ENCODE data around the gene KANTR.

Gene KANTR, protein sequence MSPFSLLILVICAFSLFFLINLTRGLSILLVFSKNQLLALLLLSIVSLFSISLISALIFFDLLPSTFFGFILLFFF

DNA sequence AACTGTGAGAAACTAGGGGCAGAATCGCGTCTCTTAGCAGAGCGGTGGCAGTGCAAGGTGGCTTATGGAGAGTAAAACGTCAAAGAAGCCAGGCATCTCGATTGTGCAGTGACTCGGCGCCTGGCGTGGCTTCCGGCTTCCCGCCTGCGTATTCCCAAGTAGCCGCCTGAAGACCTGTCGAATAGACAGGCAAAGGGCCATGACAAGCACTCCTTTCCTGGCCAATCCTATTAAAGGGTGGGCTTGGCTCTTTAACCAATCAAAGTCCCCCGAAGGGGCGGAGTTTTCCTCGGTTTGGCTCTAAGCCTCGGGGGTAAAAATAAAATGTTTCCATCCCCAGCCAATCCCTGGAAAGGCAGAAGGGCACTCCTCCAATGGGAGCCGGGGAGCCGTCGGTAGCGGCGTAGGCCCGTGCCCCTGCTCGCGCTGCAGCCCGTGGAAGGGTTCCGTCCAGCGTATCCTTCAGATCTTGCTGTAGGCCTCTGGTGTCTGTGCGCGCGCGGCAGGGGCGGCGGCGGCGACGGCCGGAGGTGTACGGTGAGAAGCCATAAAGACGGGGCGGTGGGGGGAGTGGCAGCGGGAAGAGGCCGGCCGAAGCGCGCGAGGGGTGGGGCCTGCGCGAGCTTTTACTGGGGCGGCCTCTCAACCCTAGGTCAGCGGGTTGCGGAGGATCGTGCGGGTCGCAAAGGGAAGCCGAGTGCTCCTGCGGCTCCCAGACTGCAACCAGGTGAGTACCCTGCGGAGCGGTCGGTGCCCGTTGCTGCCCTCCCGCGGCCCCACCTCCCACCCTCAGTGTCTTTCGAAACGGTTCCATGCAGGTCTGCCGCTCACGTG lies at the start of gene KANTR:
TSS of gene KANTR (plus strand) at position 395 of the 834 bp plus-strand sequence. CDS start 30,131 bp downstream, outside the sequence.
- DNase-seq: peak; percentile 83

DNA sequence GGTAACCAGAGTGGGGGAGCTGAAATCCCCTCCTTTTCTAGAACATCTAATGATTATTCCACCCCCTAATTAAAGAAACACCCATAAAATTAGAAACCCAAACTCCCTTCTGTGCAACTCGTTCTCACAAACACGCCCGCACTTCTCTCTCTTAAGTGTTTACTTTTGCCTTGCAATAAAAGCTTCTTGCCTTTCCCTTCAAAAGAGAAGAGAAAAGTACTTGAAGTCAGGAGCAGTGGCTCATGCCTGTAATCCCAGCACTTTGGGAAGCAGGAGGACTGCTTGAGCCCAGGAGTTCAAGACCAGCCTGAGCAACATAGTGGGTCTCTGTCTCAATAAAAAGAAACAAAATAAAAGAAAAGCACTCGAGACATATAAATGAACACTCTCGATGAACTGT lies 48.9 kb upstream of the KANTR start:
- no peak for DNase-seq

DNA sequence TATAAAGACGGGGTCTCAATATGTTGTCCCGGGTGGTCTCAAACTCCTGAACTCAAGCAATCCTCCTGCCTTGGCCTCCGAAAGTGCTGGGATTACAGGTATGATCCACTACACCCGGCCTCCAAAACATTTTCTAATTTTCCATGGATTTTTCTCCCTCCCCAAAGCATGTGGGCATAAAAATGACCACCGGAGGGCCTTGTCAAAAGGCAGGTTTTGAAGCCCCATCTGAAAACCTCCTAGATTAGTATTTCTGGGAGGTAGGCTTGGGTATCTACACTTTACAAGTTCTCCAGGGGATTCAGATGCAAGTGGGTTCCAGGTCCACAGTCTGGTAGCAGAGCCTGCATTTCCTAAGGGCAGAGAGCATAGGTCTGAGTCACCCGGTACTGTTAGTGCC lies 46.7 kb upstream of the KANTR start:
- DNase-seq: no peak

DNA sequence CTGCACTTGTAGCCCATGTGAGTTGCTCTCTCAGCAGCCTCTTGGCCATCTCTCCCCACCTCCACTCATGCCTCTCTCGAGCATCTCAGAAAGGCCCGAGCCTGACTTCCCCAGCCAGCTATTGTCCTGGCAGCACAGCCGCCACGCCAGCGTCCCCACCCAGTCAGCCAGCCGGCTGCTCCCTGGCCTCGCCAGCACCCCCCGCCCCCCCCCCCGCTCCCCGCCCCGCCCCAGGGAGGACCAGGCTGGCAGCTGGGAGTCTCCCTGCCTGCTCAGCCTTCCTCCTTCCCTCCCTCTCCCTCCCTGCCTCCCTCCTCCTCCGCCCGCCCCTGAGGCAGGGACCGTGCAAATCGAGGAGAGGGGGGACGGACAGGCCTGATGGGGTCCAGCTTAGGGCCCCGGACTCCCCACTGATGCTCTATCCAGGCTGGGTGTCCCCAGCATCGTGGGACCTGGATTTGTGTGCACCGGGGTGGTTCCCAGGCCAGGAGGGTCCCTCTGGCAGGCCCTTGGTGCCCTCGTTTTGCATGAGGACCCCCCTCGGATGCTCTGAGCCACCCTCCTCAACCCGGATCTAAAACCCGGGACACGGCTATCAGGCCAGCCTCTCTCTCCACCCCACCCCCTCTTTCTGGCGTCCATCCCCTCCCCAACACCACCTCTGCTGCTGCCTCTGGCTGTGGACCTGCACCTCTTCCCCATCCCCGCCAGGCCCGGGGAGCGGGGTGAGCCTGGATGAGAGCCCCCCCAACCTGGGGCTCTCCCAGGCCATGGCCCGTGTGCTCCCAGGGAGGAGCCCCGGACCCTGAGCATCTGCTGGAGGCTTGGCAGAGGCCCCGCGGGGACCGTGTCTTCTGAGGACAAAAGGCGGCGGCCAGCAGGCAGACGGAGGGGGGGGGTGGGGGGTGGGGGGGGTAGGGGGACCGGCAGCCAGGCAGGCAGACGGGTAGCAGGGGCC lies 45.5 kb upstream of the KANTR start, which contains the start of gene GPR173:
TSS of gene GPR173 (plus strand) at position 621 of the 958 bp plus-strand sequence. CDS start 27,833 bp downstream, outside the sequence.
- no peak for DNase-seq

DNA sequence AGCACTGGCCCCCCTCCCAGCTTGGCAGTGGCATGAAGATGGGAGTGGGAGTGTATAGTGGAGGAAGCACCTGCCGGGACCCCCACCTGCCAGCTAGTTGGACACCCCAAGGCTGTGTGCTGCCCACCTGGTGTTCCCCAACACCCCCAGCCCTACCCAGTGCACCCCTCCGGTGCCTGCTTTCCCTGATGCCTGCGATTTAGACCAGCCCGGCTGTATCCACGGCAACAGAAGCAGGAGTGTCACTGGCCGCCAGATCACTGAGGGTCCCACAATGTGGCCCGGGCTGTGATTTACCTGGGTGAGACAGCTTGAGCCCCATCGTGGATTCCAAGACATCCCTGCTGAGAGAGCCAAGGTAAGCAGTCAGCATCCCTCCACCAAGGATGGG lies 44.8 kb upstream of the KANTR start:
- DNase-seq: no peak

DNA sequence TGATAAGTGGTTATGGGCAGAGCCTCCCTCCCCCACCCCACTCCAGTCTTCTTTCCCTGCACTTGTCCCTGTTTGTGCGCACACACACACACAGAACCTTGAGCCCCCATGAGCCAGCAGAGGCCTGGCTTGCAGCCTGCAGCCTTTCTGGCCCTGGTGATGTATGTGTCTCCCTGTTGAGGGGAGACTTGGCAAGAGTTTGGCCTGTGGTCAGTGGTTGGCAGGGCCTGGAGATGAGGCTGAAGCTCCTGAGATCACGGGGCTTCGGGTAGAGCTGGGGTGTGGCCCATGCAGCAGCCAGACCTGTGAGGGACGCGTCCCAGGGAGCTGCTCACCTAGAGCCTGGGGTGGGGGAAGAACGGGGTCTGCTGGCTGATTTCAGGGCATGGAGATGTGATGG lies 43.1 kb upstream of the KANTR start:
- no peak for DNase-seq

DNA sequence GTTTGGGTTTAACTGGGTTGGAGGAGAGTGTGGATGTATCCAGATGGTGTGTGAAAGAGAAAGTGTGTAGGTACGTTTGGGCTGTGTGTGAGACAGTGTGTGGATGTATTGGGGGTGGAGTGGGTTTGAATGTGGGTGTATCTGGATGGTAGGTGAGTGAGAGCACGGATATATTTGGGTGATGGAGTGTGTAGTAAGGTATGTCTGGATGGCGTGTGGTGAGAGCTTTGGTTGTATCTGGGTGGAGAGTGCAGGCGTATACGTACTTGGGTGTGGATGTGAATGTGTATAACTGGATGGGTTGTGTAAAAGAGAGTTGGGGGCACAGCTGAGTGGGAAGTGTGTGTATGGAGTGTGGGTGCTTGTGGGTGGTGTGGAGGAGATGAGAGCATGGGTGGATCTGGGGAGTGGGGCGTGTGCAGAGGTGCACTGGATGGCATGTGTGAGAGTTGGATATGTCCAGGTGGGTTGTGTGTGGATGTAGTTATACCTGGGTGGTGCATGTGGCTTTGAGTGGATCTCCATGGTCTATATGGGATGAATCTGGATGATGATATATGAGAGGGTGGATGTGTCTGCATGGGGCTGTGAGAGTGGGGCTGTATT lies 38.6 kb upstream of the KANTR start:
- no peak for DNase-seq

DNA sequence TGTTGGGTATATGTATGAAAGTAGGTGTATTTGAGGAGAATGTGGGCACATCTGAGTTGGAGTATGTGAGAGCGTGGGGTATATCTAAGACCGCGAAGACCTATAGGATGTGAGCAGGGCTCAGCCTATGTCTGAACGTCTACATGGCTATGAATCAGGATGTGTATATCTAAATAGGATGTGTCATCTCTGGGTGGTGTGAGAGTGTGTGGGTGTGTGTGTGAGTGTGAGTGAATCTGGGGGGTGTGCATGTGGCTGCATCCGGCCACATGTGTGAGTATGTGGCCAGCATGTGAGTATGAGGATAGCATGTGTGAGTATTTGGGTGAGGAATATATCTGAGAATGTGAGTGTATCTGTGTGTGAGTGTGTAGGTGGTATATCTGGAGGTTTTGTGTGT lies 37.6 kb upstream of the KANTR start:
- DNase-seq: no peak

DNA sequence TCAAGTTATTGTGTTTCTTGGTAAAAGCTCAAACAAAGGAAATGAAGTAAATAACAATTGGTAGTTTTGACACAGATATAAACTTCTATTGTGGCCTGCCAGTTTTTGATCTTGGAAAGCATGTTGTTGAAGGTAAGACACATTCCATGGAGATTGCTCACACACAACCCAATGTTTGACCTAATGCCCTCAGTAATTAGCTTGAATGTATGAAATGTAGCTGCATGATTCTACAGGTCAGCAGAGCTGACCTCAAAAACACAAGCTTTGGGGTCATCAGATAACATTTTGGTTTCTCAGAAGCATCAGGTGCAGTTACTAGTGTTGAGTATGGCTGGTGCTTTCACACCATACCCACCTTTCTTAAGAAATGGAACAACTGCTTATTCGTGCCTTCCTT lies 28.8 kb upstream of the KANTR start:
- DNase-seq: no peak

DNA sequence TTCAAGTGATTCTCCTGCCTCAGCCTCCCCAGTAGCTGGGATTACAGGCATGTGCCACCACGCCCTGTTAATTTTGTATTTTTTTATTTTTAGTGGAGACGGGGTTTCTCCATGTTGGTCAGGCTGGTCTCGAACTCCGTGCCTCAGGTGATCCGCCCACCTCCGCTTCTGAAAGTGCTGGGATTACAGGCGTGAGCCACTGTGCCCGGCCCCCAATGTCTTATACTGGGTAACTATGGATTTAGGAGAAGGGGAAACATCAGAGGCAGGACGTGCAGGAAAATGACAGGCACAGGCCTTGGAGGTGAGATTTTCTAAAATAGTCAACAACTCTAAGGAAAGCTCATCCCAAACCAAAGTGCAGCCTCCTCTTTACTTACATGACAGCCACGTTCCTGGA lies 22.9 kb upstream of the KANTR start:
- DNase-seq: no peak

DNA sequence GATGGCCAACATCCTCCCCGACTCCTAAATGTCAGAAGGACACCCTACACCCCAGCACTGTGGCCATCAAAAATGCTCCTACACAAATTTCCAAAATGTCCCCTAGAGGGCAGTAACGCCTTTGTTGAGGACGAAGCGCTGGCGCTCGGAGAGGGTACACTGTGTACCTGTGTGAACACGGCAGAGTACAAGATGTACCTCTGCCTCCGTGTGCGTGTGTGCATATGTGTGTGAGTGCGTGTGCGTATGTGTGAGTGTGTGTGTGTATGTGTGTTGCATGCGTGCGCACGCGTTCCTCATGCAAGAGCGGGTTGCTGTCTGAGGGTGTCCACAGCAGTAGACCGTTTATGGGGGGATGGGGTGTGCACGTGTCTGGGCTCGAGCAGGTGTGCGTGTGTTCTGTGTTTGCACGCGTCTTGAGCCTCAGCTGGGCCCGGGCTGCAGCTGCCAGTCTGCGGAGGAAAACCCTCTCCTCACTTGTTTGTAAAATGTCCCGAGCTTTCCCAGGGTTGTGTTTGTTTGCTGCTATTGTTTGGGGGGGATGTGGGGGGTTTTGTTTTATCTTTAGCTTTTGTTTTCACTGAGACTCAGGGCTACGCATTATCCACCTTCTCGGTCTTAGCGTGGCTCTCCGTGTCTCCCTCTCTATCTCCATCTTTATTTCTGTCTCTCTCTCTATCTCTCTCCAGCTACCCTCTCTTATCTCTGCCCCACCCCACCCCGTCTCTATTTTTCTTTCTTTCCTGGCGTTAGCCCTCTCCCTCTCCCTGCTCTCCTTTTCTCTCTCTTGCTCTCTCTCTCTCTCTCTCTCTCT lies 22.1 kb upstream of the KANTR start:
- DNase-seq: peak; percentile 59

DNA sequence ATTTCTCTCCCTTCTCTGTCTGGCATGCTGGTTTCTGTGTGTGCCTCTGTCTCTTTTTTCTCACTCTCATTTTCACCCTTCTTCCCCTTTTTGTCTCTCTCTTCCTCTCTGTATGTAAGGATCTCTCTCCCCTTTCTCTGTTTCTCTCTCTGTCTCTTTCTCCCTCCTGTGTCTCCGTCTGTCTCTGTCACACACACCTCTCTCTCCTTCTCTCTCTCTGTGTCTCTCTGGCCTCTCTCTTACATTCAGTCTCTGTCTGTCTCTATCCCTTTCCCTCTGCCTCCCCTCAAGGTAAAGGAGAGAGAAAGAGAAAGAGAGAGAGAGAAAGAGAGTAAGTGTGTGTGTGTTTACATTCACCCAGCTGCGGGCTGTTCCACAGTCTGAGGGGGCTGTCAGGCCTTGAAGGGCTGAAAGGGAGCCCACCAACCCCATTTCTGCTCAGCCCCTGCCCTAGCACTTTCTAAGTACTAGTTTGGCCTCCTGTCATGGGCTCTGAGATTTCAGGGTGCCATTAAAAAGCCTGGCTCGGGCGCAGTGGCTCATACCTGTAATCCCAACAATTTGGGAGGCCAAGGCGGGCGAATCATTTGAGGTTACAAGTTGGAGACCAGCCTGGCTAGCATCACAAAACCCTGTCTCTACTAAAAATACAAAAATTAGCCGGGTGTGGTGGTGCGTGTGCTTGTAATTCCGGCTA lies 21.4 kb upstream of the KANTR start:
- no peak for DNase-seq

DNA sequence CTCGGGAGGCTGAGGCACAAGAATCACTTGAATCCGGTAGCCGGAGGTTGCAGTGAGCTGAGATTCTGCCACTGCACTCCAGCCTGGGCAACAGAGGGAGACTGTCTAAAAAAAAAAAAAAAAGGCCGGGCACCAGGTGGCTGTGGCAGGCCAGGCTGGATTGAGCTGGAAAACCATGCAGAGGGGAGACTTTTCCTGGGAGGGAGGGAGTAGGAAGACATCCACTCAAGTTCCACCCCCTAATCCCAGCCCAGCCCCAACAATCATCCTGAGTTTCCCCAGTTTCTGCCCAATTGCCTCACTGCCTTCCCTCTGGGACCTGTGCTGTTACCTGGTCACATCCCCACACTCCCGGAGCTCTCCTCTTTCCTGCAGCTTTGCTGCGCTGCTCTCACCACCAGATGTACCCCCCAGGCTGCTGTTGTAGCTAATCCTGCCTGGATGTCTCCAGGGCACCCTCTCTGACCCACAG lies 20.8 kb upstream of the KANTR start:
- DNase-seq: no peak

DNA sequence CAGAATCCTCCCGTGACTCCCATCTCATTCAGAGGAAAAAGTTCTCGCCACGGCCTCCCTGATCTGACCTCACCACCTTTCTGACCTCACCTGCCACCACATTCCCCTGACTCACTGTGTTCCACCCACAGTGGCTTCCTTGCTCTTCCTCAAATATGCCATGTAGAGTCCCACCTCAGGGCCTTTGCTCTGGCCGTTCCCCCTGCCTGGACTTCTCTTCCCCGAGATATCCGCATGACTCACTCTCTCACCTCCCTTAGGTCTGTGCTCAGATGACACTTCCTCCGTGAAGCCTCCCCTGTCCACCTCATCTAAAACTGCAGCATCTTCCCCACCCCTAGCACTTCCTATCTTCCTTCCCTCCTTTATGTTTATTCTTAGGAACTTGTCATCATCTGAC lies 18.9 kb upstream of the KANTR start:
- DNase-seq: no peak

DNA sequence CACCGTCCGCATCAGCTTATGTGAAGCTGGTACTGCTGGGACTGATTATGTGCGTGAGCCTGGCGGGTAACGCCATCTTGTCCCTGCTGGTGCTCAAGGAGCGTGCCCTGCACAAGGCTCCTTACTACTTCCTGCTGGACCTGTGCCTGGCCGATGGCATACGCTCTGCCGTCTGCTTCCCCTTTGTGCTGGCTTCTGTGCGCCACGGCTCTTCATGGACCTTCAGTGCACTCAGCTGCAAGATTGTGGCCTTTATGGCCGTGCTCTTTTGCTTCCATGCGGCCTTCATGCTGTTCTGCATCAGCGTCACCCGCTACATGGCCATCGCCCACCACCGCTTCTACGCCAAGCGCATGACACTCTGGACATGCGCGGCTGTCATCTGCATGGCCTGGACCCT lies 17.3 kb upstream of the KANTR start:
- no peak for DNase-seq

DNA sequence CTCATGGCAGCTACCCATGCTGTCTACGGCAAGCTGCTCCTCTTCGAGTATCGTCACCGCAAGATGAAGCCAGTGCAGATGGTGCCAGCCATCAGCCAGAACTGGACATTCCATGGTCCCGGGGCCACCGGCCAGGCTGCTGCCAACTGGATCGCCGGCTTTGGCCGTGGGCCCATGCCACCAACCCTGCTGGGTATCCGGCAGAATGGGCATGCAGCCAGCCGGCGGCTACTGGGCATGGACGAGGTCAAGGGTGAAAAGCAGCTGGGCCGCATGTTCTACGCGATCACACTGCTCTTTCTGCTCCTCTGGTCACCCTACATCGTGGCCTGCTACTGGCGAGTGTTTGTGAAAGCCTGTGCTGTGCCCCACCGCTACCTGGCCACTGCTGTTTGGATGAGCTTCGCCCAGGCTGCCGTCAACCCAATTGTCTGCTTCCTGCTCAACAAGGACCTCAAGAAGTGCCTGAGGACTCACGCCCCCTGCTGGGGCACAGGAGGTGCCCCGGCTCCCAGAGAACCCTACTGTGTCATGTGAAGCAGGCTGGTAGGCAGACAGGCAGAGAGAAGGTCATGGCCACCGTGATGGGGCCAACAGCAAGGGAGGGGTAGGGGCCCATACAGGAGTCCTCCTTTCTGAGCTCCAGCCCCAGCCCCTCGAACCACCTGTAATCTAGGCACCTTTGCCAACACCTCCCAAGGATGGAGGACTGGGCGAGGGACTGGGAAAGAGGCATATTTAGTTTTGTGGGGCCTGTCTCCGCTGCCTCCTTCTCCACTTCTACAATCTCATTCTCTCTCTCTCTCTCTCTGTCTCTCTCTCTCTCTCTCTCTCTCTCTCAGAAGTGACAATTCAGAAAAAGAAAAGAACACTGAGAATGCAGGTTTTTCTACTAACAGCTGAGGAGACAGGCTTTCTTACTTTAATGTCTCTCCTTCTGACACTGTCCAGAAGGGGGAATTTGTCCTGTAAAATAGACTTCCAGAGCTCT lies 16.4 kb upstream of the KANTR start:
- DNase-seq: no peak

DNA sequence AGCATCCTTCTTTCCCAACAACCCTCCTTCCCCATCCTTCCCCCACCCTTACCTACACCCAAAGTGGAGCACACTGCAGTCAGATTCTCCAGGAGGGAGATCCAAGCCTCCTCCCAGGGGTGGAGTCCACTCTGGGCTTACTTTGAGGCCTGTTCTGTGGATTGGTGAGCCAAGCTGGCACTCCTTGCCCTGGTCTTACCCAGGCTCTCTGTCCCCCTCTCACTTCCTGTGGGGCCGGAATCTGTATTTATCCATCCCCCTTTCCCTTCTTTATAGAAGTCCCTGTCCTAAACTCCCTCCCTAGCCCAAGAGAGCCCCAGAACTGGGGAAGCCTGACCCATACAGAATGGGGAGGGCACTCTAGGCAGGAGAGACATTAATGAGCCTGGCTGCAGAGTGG lies 15.0 kb upstream of the KANTR start:
- no peak for DNase-seq

DNA sequence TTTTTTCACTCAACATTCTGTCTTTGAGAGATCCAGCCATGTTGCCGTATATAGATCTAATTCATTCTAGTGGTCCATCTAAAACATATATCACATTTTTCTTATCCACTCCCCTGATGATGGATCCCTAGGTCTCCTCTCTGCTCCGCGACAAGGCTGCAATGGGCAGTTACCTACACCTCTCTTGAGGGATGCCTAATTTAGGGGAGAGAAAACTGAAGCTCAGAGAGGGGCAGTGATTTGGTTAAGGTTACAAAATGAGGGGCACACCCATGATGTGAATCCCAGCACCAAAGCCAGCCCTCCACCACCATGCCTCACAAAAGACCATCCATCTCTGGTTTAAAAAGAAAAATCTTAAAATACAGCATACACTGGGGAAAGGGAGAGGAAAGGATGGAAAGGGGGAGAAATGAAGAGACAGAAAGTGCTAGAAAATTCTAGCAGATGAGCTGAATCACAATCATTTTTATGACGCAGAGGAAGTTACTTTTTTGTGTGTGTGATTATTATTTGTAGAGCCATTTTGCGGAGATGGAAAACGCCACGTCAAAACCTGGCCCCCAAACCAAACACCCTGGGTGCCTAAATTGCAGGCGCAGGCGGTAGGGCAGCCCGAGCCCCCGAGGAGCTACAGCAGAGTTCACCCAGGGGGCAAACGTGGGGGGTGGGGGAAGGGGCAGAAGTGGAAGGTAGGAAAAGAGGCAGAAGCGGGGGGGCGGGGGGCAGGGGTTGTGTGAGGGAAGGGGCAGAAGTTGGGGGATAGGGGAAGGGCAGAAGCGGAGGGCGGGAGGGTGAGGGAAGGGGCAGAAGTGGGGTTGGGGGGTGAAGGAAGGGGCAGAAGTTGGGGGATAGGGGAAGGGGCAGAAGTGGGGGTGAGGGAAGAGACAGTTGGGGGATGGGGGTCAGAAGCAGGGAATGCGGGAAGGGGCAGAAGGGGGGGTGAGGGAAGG lies 13.0 kb upstream of the KANTR start:
- no peak for DNase-seq
